ENCODE measurements around the gene MAPRE3. TPM values are rescaled to one million over a fixed set of nuclear protein-coding genes. Genes with fewer than 3 reads are reported as not detected.

The MAPRE3 gene
- total RNA-seq, 1 donor from 2014 or later = 27.0 TPM

DNA sequence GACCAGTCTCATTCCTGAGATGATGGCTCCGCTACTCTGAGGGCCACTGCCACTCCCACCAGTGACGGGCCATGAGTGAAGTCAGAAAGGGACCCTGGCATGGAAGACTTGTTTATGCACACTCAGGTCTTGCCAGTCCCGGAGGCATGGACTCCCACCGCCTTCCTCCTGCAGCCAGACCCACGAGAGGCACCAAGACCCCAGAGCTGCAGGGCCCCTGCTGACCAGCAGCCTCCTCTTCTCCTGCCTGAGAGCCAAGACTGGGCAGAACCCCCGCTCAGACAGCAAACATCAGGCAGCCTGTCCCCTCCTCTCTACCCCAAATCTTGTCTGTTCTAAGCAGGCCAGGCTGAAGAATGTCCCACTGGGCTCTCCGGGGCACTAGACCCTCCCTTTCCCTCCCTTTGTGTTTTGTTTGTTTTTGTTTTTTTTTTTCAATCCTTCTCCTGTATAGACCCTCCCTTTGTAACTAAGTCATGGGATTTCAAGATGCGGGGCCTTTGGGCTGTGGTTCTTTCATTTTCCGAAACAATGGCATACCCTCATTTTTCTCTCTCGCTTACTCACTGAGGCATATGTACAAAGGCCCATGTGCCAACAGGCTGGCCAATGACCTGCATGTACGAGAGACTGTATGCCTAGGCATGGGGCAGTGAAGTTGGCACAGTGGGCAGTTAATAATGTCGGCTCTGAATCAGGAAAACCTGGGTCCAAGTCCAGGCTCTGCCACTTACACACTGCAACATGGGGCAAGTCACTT is 24.3 kb upstream of the MAPRE3 start:
- Mint-ChIP-seq H3K27ac (ENCODE audit: unreplicated experiment) (no peak overlapping the region), H3K4me1 (ENCODE audit: low read depth, unreplicated experiment) (peaks cover 13% of the 10 kb centered on the region), H3K4me3 (ENCODE audit: unreplicated experiment) (no peak overlapping the region), H3K27me3 (ENCODE audit: low read depth, unreplicated experiment) (peaks cover 49% of the 10 kb centered on the region), H3K36me3 (ENCODE audit: low read depth, unreplicated experiment) (no peaks in the 10 kb centered on the region), H3K9me3 (ENCODE audit: unreplicated experiment) (no peaks in the 10 kb centered on the region)
- DNase-seq (ENCODE audit: low read depth) (no peak), FAIRE-seq (no peak)
- Histone ChIP-seq H3K4me2 (ENCODE audit: low read length) (no peak overlapping the region), H3K27ac (ENCODE audit: low read depth, low read length) (no peak overlapping the region), H3K4me3 (ENCODE audit: insufficient read depth, low read depth, low read length) (no peak overlapping the region), H3K36me3 (ENCODE audit: insufficient read depth, low read length) (no peaks in the 10 kb centered on the region), H3K4me1 (ENCODE audit: insufficient read depth, low read length) (peaks cover 4% of the 10 kb centered on the region), H3K27me3 (ENCODE audit: insufficient read depth, low read length) (peaks cover 12% of the 10 kb centered on the region), H4K20me1 (ENCODE audit: insufficient read depth, low read length) (no peaks in the 10 kb centered on the region), H3K9me3 (ENCODE audit: insufficient read depth, low read depth, low read length) (no peaks in the 10 kb centered on the region), H3K9ac (ENCODE audit: low read length) (no peak overlapping the region), H3K79me2 (ENCODE audit: insufficient read depth, low read length) (no peaks in the 10 kb centered on the region), H2AFZ (ENCODE audit: low read depth, low read length) (no peak overlapping the region)
- TF ChIP-seq CTCF (IDR thresholded peaks at IDR 0.05; ENCODE audit: insufficient read depth, low read depth, low read length) (no peak), EZH2 (IDR thresholded peaks at IDR 0.05; ENCODE audit: insufficient read depth, low read length) (no peak)

- peaks cover 4% of the 10 kb centered on the region for H3K4me1 ChIP-seq (ENCODE audit: insufficient read depth, low read length)
- H3K9ac ChIP-seq (ENCODE audit: low read length) = no peak overlapping the region
- peaks cover 13% of the 10 kb centered on the region for H3K4me1 Mint-ChIP-seq (ENCODE audit: low read depth, unreplicated experiment)
- H2AFZ ChIP-seq (ENCODE audit: low read depth, low read length) = no peak overlapping the region
- no peaks in the 10 kb centered on the region for H3K36me3 Mint-ChIP-seq (ENCODE audit: low read depth, unreplicated experiment)
- peak; percentile 19 for DNase-seq (ENCODE audit: low read depth)
- no peaks in the 10 kb centered on the region for H4K20me1 ChIP-seq (ENCODE audit: insufficient read depth, low read length)
- H3K4me3 Mint-ChIP-seq (ENCODE audit: unreplicated experiment) = no peak overlapping the region
- peaks cover 53% of the 10 kb centered on the region for H3K27me3 Mint-ChIP-seq (ENCODE audit: low read depth, unreplicated experiment)
- H3K4me2 ChIP-seq (ENCODE audit: low read length) = peak overlapping the region; percentile 15
- TF ChIP-seq CTCF (IDR thresholded peaks at IDR 0.05; ENCODE audit: insufficient read depth, low read depth, low read length) (no peak), EZH2 (IDR thresholded peaks at IDR 0.05; ENCODE audit: insufficient read depth, low read length) (no peak)
- no peaks in the 10 kb centered on the region for H3K9me3 Mint-ChIP-seq (ENCODE audit: unreplicated experiment)
- peaks cover 12% of the 10 kb centered on the region for H3K27me3 ChIP-seq (ENCODE audit: insufficient read depth, low read length)
- no peaks in the 10 kb centered on the region for H3K9me3 ChIP-seq (ENCODE audit: insufficient read depth, low read depth, low read length)
- no peak overlapping the region for H3K4me3 ChIP-seq (ENCODE audit: insufficient read depth, low read depth, low read length)
- no peaks in the 10 kb centered on the region for H3K36me3 ChIP-seq (ENCODE audit: insufficient read depth, low read length)
- H3K27ac ChIP-seq (ENCODE audit: low read depth, low read length) = no peak overlapping the region
- FAIRE-seq = no peak
- H3K27ac Mint-ChIP-seq (ENCODE audit: unreplicated experiment) = no peak overlapping the region
- no peaks in the 10 kb centered on the region for H3K79me2 ChIP-seq (ENCODE audit: insufficient read depth, low read length)
These were observed 23.3 kb upstream of the MAPRE3 start for GRCh38 chr2:26946841-26947784.
